ENCODE data around the gene PFKL. TPM values are rescaled to one million over a fixed set of nuclear protein-coding genes. Genes with fewer than 3 reads are reported as not detected.

PFKL gene
- total RNA-seq, 1 experiment from 2014 or later = 78.9 TPM

DNA sequence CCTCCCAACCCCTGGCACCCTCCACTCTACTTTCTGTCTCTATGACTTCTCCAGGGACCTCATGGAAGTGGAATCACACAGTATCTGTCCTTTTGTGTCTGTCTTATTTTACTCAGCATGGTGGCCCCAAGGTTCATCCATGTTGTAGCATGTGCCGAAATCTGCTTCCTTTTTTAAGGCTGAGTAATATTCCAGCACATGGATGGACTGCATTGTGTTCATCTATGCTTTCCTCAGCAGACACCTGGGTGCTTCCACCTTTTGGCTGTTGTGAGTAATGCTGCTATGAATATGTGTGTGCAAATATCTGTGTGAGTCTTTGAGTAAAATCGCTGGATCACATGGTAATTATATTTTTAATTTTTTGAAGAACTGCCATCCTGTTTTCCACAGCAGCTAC lies 1.6 kb upstream of the PFKL start:
- H3K27me3 Mint-ChIP-seq (ENCODE audit: unreplicated experiment) = no peaks in the 10 kb centered on the region
- DNase-seq = no peak
- no peak overlapping the region for H3K27ac Mint-ChIP-seq (ENCODE audit: unreplicated experiment)
- no TSS peak for BruUV-seq (replicated peaks)
- CTCF ChIA-PET = interaction anchor here (1.3 kb wide), 1 partner anchor 157 kb away, joined by 3 read pairs; the partner anchor contains the start of gene LRRC3
- H3K4me3 Mint-ChIP-seq (ENCODE audit: low read depth, unreplicated experiment) = no peak overlapping the region
- no peaks in the 10 kb centered on the region for H3K9me3 Mint-ChIP-seq (ENCODE audit: low read depth, unreplicated experiment)
- intact Hi-C loops (cut with micrococcal nuclease; ENCODE audit: unreplicated experiment) = no loop called here
- TF ChIP-seq, protein P1, sequence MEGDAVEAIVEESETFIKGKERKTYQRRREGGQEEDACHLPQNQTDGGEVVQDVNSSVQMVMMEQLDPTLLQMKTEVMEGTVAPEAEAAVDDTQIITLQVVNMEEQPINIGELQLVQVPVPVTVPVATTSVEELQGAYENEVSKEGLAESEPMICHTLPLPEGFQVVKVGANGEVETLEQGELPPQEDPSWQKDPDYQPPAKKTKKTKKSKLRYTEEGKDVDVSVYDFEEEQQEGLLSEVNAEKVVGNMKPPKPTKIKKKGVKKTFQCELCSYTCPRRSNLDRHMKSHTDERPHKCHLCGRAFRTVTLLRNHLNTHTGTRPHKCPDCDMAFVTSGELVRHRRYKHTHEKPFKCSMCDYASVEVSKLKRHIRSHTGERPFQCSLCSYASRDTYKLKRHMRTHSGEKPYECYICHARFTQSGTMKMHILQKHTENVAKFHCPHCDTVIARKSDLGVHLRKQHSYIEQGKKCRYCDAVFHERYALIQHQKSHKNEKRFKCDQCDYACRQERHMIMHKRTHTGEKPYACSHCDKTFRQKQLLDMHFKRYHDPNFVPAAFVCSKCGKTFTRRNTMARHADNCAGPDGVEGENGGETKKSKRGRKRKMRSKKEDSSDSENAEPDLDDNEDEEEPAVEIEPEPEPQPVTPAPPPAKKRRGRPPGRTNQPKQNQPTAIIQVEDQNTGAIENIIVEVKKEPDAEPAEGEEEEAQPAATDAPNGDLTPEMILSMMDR (IDR thresholded peaks at IDR 0.05; ENCODE audit: unreplicated experiment) = no peak
- H3K4me1 Mint-ChIP-seq (ENCODE audit: low read depth, unreplicated experiment) = peaks cover 4% of the 10 kb centered on the region
- H3K36me3 Mint-ChIP-seq (ENCODE audit: insufficient read depth, unreplicated experiment) = peaks cover 8% of the 10 kb centered on the region

DNA sequence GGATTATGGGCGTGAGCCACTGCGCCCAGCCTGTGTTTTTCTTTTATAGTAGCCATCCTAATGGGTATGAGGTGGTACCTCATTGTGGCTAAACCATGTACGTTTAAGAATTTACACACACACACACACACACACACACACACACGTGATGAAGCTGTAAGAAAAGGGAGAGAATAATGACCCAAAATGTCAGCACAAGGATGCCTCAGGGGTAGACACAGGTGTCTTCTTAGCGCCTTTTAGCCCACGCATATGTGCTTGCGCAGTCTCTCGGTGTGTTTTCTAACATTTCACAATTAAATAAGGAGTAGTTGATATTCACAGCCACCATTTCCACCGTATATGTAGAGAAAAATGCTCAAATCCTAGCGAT lies 782 bp upstream of the PFKL start:
- CTCF ChIA-PET = no interaction called here
- Mint-ChIP-seq H3K9me3 (ENCODE audit: low read depth, unreplicated experiment) (no peaks in the 10 kb centered on the region), H3K4me3 (ENCODE audit: low read depth, unreplicated experiment) (peak overlapping the region; percentile 56), H3K27ac (ENCODE audit: unreplicated experiment) (no peak overlapping the region), H3K36me3 (ENCODE audit: insufficient read depth, unreplicated experiment) (peaks cover 8% of the 10 kb centered on the region), H3K27me3 (ENCODE audit: unreplicated experiment) (no peaks in the 10 kb centered on the region), H3K4me1 (ENCODE audit: low read depth, unreplicated experiment) (peaks cover 9% of the 10 kb centered on the region)
- TF ChIP-seq, protein P1 (IDR thresholded peaks at IDR 0.05; ENCODE audit: unreplicated experiment) = no peak
- intact Hi-C loops (cut with micrococcal nuclease; ENCODE audit: unreplicated experiment) = no loop called here
- no TSS peak for BruUV-seq (replicated peaks)
- no peak for DNase-seq

DNA sequence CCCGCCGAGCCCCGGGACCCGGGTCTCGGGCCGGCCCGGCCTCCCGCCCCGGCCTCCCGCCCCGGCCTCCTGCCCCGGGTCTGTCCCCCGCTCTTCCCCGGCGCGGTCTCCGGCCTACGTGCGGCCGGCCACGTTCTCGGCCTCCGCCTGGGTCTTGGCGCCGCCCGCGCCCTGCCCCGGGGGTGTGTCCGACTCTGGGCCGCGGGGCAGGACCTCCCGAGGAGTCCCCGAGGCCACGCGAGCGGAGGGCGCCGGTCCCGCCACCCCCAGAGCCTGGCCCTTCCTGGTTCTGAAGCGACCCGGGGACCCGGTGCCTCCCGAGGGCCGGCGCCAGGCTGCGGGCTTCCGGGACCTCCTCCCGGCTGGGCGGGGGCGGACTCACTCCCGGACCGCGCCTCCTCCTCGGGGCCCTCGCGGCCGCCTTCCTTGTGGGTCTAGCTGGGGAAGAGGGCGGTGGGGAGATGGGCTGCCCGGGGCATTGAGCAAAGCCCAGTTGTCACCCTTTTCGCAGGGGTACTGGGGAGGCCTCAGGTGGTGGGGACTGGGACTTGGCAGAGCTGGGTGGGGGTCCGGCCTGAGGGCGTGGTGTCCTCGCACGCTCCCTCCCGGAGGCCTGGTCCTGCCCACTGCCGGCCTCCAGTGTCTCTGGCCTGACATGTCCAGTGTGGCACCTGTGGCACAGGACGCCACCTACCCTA lies 558 bp downstream of the PFKL start:
- H3K27ac Mint-ChIP-seq (ENCODE audit: unreplicated experiment) = no peak overlapping the region
- H3K4me3 Mint-ChIP-seq (ENCODE audit: low read depth, unreplicated experiment) = peak overlapping the region; percentile 72
- intact Hi-C loops (cut with micrococcal nuclease; ENCODE audit: unreplicated experiment) = no loop called here
- peaks cover 8% of the 10 kb centered on the region for H3K36me3 Mint-ChIP-seq (ENCODE audit: insufficient read depth, unreplicated experiment)
- TF ChIP-seq, protein P1 (IDR thresholded peaks at IDR 0.05; ENCODE audit: unreplicated experiment) = no peak
- peaks cover 18% of the 10 kb centered on the region for H3K4me1 Mint-ChIP-seq (ENCODE audit: low read depth, unreplicated experiment)
- CTCF ChIA-PET = no interaction called here
- no peaks in the 10 kb centered on the region for H3K27me3 Mint-ChIP-seq (ENCODE audit: unreplicated experiment)
- BruUV-seq (replicated peaks) = TSS peak; percentile 42
- H3K9me3 Mint-ChIP-seq (ENCODE audit: low read depth, unreplicated experiment) = no peaks in the 10 kb centered on the region
- DNase-seq = peak; percentile 67

DNA sequence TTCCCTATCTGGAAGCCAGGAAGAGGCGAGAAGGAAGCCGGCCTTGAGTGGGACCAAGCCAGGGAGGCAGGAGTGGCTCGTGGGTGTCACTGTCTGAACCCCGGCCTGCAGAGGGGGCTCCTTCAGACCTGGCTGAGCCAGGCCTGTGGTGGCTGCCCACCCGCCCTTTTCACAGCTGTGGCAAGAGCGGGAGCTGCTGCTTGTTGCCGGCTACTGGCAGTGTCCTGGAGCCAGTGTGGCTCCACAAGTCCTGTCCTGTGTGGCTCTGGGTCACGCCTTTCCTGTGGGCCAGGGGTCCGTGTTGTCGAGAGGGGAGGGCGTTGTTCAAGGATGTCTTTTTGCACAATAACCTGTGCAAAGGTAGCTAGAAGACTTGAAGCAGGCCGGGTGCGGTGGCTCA lies 1.3 kb downstream of the PFKL start:
- no peaks in the 10 kb centered on the region for H3K27me3 Mint-ChIP-seq (ENCODE audit: unreplicated experiment)
- peak overlapping the region; percentile 72 for H3K4me3 Mint-ChIP-seq (ENCODE audit: low read depth, unreplicated experiment)
- CTCF ChIA-PET = no interaction called here
- H3K27ac Mint-ChIP-seq (ENCODE audit: unreplicated experiment) = no peak overlapping the region
- intact Hi-C loops (cut with micrococcal nuclease; ENCODE audit: unreplicated experiment) = no loop called here
- no peaks in the 10 kb centered on the region for H3K9me3 Mint-ChIP-seq (ENCODE audit: low read depth, unreplicated experiment)
- H3K4me1 Mint-ChIP-seq (ENCODE audit: low read depth, unreplicated experiment) = peaks cover 18% of the 10 kb centered on the region
- H3K36me3 Mint-ChIP-seq (ENCODE audit: insufficient read depth, unreplicated experiment) = peaks cover 8% of the 10 kb centered on the region
- no peak for DNase-seq
- BruUV-seq (replicated peaks) = no TSS peak
- TF ChIP-seq, protein P1 (IDR thresholded peaks at IDR 0.05; ENCODE audit: unreplicated experiment) = no peak

Measured in Calu3 (cell line).